Brain microvascular endothelial cell (primary cell): Measurements from ENCODE around the gene LRRC27.

ENCODE experiments used
- DNase-seq: peaks from one replicate; pipeline ENCODE4 v3.0.0-alpha.2; 2020
- H3K27ac ChIP-seq: fragments of 250-450 bp; sonication (Bioruptor Pico); 2 replicates; pipeline ENCODE4 v1.5.1; 2020; ENCODE audit warnings: mild to moderate bottlenecking, moderate library complexity
- H3K27me3 ChIP-seq: fragments of 250-450 bp; sonication (Bioruptor Pico); replicated peaks from 2 replicates; pipeline ENCODE4 v1.5.1; 2020; ENCODE audit warnings: mild to moderate bottlenecking
- H3K36me3 ChIP-seq: fragments of 250-450 bp; sonication (Bioruptor Pico); replicated peaks from 2 replicates; pipeline ENCODE4 v1.5.1; 2020; ENCODE audit warnings: mild to moderate bottlenecking
- H3K4me3 ChIP-seq: 2 replicates; pipeline ENCODE4 v1.5.1; 2011; ENCODE audit warnings: low read depth, mild to moderate bottlenecking, control low read depth, low read length, moderate library complexity
- in situ Hi-C: cut with HindIII; loops from 2 replicates; pipeline ENCODE4 v1.10.0; 2017; ENCODE audit warnings: low sequenced_read_pairs, low pct_ligation_motif_present
- TF ChIP-seq, protein P1 (sequence below): IDR thresholded peaks from 2 replicates; pipeline ENCODE4 v1.5.1; 2011; ENCODE audit warnings: low read depth, mild to moderate bottlenecking, moderate library complexity, low read length, control low read depth, inconsistent platforms; ENCODE audit errors: missing control alignments

Gene LRRC27

DNA sequence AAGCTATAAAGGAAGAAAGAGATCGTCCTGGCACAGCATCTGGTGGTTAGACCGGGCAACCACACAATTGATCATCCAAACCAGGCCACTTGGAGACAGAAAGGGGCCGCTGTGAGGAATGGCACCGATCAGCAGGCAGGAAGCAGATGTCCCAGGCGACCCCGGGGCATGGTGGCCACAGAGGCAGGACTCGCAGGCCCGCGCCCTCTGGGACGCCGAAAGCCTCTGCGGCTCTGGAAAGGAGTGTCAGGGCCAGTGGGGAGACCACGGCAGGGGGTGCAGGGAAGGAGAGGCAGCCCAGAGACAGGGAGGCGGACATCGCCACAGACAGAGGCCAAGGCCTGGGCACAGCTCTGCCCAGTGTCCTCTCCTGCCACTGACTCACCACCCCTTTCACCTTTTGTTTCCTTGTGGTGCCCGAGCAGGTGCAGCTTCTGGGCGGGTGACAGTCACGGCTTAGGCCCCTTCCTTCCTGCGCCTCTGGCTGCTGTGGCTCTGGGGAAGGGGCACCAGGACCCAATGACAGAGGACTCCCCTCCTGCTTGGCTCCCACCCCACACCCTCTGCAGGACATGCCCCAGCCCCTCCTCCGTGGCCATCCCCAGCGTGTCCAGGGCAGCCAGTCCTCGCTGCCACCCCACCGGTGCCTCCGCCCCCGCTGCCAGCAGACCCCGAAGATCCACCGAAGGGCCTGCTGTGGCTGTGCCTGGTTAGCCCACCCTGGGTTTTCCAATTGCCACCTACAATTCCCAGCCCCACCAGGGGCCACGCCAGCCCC, 35.1 kb upstream of the LRRC27 start:
- H3K27me3 ChIP-seq: no peaks in the 10 kb centered on the region
- DNase-seq: no peak
- no peaks in the 10 kb centered on the region for H3K36me3 ChIP-seq
- no peak overlapping the region for H3K27ac ChIP-seq
- TF ChIP-seq, protein P1, sequence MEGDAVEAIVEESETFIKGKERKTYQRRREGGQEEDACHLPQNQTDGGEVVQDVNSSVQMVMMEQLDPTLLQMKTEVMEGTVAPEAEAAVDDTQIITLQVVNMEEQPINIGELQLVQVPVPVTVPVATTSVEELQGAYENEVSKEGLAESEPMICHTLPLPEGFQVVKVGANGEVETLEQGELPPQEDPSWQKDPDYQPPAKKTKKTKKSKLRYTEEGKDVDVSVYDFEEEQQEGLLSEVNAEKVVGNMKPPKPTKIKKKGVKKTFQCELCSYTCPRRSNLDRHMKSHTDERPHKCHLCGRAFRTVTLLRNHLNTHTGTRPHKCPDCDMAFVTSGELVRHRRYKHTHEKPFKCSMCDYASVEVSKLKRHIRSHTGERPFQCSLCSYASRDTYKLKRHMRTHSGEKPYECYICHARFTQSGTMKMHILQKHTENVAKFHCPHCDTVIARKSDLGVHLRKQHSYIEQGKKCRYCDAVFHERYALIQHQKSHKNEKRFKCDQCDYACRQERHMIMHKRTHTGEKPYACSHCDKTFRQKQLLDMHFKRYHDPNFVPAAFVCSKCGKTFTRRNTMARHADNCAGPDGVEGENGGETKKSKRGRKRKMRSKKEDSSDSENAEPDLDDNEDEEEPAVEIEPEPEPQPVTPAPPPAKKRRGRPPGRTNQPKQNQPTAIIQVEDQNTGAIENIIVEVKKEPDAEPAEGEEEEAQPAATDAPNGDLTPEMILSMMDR: no peak
- in situ Hi-C loops: no loop called here
- no peak overlapping the region for H3K4me3 ChIP-seq

DNA sequence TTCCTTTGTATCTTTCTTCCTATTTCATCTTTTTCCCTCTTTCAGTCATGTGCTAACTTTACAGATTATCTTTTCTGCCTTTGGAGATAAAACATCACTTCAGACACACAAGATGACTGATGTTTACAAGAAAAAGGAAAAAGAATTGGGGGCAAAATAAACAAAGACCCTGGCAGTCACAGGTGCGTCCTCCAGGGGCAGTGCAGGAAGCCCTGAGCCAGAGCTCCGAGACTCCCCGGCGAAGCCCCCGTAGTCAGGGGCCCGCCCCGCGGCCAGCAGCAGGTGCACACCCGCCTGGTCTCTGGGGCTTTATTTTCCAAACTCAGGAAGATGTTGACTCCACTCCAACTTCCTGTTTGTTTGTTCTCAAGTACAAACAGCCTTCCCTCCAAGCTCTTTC, 34.5 kb upstream of the LRRC27 start:
- Histone ChIP-seq H3K27me3 (no peaks in the 10 kb centered on the region), H3K27ac (no peak overlapping the region), H3K4me3 (no peak overlapping the region), H3K36me3 (no peaks in the 10 kb centered on the region)
- in situ Hi-C loops: no loop called here
- no peak for DNase-seq
- TF ChIP-seq, protein P1: no peak

DNA sequence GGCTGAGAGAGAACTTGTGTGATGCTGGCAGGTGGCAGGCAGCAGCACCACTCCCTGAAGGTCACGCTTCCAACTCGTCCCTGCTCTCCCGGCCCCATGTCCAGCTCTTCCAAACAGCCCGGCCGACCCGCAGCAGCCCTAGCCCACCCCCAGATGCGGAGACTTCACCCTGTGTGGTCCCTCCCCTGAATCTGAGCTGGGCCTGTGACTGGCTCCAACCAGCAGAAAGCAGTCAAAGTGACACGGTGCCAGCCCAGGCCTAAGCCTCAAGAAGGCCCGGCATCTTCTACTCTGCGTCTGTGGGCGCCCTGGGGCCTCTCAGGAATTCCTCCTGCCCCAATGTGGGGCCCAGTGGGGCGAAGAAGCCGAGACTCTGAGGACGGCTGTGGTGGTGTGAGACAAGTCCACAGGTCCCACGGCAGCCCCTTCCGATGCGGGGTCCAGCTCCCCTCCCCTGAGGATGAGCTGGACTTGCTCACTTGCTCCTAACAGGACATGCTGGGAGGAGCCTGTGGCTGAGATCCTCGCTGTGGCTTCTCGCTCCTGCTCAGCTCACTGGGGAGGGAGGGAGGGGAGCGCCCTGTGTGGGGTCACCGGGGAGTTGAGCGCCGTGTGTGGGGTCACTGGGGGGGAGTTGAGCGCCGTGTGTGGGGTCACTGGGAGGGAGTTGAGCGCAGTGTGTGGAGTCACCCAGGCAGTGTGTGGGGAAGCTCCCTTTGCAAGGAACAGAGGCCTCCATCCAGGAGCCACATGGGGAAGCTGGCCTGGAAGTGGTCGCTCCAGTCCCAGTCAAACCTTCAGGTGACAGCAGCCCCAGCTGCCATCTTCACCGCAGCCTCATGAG, 33.7 kb upstream of the LRRC27 start:
- no peak overlapping the region for H3K27ac ChIP-seq
- TF ChIP-seq, protein P1: no peak
- H3K36me3 ChIP-seq: no peaks in the 10 kb centered on the region
- H3K4me3 ChIP-seq: no peak overlapping the region
- DNase-seq: no peak
- in situ Hi-C loops: no loop called here
- H3K27me3 ChIP-seq: no peaks in the 10 kb centered on the region

DNA sequence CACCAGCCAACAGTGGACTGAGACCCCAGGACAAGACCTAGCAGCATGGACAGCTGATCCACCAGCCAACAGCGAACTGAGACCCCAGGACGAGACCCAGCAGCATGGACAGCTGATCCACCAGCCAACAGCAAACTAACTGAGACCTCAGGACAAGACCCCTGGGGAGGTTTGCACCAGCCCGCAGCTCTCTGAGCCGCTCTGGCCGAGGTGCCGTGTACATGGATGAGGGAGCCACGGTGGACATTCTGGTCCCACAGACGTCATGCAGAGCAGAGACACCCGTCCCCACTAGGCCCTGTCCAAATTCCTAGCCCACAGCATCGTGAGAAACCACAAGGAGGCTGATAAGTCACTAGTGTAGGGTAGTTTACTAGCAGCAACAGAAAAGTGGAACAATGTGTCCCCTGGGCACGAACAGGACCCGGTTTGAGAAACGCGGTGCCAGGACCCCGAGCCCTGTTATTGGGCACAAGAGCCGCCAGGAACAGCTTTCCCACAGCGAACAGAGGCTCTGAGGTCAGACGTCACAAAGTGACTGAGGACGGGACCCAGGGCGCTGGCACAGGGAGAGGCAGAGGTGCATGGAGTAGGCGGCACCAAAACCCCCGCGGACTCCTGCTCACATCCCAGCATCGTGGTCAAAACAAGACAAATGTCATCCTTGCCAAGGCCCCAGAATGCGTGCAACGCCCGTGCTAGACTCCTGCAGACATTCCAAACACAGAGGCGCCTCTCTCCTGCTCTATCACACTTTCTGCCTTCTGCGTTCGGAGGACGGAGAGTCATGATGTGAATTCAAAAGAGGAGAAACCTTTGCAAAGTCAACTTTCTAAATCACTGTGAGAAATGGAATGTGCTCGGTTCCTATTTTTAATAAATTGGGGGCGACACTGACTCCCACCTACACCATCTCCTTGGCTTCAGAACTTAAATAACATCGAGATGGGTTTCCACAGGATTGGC, 32.3 kb upstream of the LRRC27 start:
- in situ Hi-C loops: no loop called here

DNA sequence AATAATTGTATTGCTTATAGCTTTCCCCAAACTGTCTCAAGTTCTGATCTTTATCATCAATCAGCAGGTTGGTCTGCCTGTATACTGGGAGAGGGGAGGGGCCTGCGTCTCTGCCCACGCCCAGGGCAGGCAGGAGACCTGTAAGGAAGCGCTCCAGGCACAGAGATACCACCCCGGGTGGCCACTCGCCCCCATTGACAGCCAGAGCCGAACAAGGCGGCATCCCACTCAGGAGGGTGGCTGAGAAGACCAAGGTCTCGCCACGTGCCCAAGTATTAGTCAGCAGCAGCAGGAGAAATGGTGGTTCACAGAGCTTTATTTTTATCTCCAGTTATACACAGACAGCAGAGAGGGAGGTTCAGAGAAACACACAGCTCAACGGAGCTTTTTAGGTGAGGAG, 31.4 kb upstream of the LRRC27 start:
- Histone ChIP-seq H3K36me3 (no peaks in the 10 kb centered on the region), H3K27ac (no peak overlapping the region), H3K4me3 (no peak overlapping the region), H3K27me3 (no peaks in the 10 kb centered on the region)
- in situ Hi-C loops: no loop called here
- TF ChIP-seq, protein P1: no peak
- no peak for DNase-seq

More for the DNA sequence above, 32.3 kb upstream of the LRRC27 start:
- H3K27me3 ChIP-seq: no peaks in the 10 kb centered on the region
- no peak overlapping the region for H3K27ac ChIP-seq
- no peaks in the 10 kb centered on the region for H3K36me3 ChIP-seq
- no peak for DNase-seq
- H3K4me3 ChIP-seq: no peak overlapping the region
- TF ChIP-seq, protein P1: no peak
